ENCODE results near the gene GET4.

The GET4 gene

GRCh38 chr7:853366-854117 lies 22.8 kb upstream of the GET4 start:
- no peak for TF ChIP-seq CTCF (IDR thresholded peaks at IDR 0.05; ENCODE audit: low read depth, low read length, missing control alignments)
- no peak overlapping the region for H3K4me3 ChIP-seq (ENCODE audit: low read depth, low read length)
- no peak for DNase-seq (ENCODE audit: low read depth)
- in situ Hi-C loops (cut with HindIII; ENCODE audit: low sequenced_read_pairs): no loop called here

GRCh38 chr7:854118-854775 lies 22.1 kb upstream of the GET4 start:
- no peak for DNase-seq (ENCODE audit: low read depth)
- TF ChIP-seq CTCF (IDR thresholded peaks at IDR 0.05; ENCODE audit: low read depth, low read length, missing control alignments): no peak
- H3K4me3 ChIP-seq (ENCODE audit: low read depth, low read length): no peak overlapping the region
- in situ Hi-C loops (cut with HindIII; ENCODE audit: low sequenced_read_pairs): no loop called here

- in situ Hi-C loops (cut with HindIII; ENCODE audit: low sequenced_read_pairs): no loop called here
- no peak for DNase-seq (ENCODE audit: low read depth)
- no peak for TF ChIP-seq CTCF (IDR thresholded peaks at IDR 0.05; ENCODE audit: low read depth, low read length, missing control alignments)
- no peak overlapping the region for H3K4me3 ChIP-seq (ENCODE audit: low read depth, low read length)
Observed at GRCh38 chr7:855686-856369, 20.5 kb upstream of the GET4 start.

DNA sequence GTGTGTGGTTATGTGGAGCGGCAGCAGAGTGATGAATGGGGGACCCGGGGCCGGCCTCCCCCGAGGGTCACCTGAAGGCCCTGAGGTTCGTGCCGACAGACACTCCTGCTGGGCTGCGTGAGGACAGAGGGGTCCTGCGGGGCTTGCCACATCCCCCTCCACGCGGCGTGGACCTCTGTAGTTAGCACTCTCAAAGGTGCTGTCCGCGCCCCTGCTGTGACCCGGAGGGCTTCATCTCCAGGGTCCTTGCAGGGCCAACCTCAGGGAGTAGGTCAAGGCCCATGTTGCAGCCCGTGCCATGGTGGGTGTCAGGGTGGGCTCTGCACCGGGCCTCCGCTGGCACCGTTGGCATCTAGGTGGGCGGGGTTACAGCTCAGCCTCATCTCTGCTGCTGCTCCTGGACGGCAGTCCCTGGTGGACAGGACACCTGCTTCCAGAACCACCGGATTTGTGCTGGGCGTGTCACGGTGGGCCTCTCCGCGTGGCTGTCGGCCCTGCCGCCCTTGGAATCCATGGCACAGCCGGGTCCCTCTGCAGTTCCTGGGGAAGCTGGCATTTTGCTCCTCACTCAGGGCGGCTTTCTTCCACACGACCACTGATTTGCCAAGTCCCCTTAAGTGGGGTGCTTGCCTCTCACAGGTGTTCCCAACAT lies 19.8 kb upstream of the GET4 start:
- no peak overlapping the region for H3K4me3 ChIP-seq (ENCODE audit: low read depth, low read length)
- TF ChIP-seq CTCF (IDR thresholded peaks at IDR 0.05; ENCODE audit: low read depth, low read length, missing control alignments): no peak
- DNase-seq (ENCODE audit: low read depth): no peak
- in situ Hi-C loops (cut with HindIII; ENCODE audit: low sequenced_read_pairs): no loop called here

- no peak for TF ChIP-seq CTCF (IDR thresholded peaks at IDR 0.05; ENCODE audit: low read depth, low read length, missing control alignments)
Observed at GRCh38 chr7:857661-858060, 18.7 kb upstream of the GET4 start.

DNA sequence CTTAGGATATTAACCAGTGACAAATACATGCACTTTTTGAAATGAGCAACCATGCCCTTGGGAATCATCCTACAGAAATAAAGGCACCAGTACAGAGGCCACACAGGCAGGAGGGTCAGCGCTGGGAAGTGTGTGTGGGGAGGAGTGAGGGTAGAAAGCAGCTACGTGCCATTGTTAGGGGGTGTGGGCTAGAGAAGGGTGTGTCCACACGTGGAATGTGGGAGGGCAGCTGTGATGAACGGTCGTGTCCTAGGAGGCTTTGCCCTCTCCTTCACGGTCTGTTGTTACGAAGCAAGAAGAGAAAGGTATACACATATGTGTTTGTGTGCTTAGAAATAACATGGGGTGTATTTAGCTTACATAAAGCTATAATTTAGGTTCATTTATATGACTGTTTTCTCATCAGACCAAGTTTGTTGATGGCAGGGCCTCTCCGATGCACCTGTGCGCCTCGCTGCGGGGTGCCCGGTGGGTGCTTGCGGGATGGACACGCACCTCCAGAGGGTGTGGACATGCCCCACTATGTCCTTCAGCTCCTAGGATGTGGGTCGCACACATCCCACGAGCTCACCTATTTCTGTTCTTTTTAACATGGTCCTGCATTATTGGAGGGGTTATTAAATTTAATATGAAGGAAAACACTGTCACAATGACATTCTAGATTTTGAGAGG lies 16.9 kb upstream of the GET4 start:
- H3K4me3 ChIP-seq (ENCODE audit: low read depth, low read length): no peak overlapping the region
- no peak for TF ChIP-seq CTCF (IDR thresholded peaks at IDR 0.05; ENCODE audit: low read depth, low read length, missing control alignments)
- in situ Hi-C loops (cut with HindIII; ENCODE audit: low sequenced_read_pairs): no loop called here

More at GRCh38 chr7:857661-858060, 18.7 kb upstream of the GET4 start:
- in situ Hi-C loops (cut with HindIII; ENCODE audit: low sequenced_read_pairs): no loop called here
- H3K4me3 ChIP-seq (ENCODE audit: low read depth, low read length): no peak overlapping the region
- no peak for DNase-seq (ENCODE audit: low read depth)

More for the DNA sequence above, 16.9 kb upstream of the GET4 start:
- DNase-seq (ENCODE audit: low read depth): no peak
